ENCODE data around the gene NEO1. TPM values are rescaled to one million over a fixed set of nuclear protein-coding genes. Genes with fewer than 3 reads are reported as not detected.
"Not testable (repeated sequence)": the region's sequence is repeated elsewhere in the genome, so short reads cannot be mapped to it uniquely, and the experiment has no call there.

NEO1 gene
- total RNA-seq, 4 donors from 2014 or later, result 15.5 to 73.4 (median 24.0) TPM

DNA sequence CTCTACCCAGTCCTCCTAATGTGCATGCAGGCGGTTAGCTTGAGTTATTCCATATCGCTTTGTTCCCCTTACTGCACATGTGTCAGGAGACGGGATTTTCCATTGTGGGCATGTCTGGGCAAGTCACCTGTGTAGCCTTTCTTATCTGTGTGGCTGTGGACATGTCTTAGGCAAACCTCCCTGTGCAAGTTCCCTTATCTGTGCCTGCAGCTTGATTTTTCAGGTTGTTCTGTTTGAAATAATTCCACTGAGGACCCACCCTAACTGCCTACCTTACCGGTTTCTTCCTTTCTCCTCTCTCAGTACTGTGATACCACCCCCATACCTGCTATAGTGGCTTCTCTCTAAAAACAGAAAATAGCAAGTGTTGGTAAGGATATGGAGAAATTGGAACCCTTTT is 113.6 kb downstream of the NEO1 start:
- ATAC-seq (ENCODE audit: low FRiP score) (no peak), DNase-seq (ENCODE audit: low spot score) (no peak)
- TF ChIP-seq CTCF (IDR thresholded peaks at IDR 0.05), result no peak

DNA sequence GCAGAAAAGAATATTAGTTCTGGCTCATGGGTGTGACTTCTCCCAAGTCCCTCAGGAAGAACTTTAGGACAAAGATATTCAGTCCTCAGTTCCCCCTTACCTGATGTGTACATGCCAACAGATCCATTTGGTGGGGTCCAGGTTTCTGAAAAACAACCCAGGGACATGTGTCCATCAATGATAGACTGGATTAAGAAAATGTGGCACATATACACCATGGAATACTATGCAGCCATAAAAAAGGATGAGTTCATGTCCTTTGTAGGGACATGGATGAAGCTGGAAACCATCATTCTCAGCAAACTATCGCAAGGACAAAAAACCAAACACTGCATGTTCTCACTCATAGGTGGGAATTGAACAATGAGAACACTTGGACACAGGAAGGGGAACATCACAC is 114.4 kb downstream of the NEO1 start:
- ATAC-seq (ENCODE audit: low FRiP score); DNase-seq (ENCODE audit: low spot score): not testable (repeated sequence)

DNA sequence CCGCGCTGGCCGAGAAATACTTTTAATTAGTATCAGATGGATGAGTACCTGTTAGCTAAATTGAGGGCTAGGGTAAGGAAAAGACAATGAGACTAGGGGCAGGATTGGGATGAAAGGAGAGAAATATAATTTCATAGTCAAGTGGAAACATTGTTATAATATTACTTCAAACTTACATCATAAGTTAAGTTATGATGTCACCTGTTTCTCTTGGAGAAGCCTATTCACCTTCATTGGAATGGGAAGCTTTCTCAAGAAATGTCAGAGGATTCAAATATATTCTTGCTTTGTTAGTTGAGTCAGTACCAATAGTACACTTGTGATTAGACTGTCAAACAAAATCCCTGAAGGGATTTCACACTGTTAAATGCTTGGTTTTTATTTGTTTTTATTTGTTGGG is 116.2 kb downstream of the NEO1 start:
- no peak for TF ChIP-seq CTCF (IDR thresholded peaks at IDR 0.05)
- ATAC-seq (ENCODE audit: low FRiP score), result no peak
- no peak for DNase-seq (ENCODE audit: low spot score)

GRCh38 chr15:73171711-73172110 is 119.4 kb downstream of the NEO1 start:
- TF ChIP-seq CTCF (IDR thresholded peaks at IDR 0.05), result no peak
- ATAC-seq (ENCODE audit: low FRiP score), result no peak
- DNase-seq (ENCODE audit: low spot score), result no peak

DNA sequence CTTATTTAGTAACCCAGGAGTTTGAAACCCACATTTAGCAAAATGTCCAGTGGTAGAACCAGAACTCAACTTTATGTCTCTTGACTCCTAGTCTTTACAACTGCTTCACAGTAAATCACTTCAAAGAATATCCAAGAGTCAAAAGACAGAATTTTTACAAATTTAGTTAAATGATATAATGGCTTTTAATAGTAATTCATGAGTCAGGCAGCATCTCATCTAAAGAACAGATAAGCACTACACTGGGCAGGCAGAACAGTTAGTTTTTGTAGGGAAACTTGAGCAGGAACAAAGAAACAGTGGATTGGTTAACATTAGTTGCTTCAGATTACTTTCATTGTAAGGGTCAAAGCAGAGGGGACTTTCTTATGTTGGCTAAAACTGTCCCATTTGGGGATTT is 120.2 kb downstream of the NEO1 start:
- TF ChIP-seq CTCF (IDR thresholded peaks at IDR 0.05), result no peak

GRCh38 chr15:73174171-73174570 is 121.9 kb downstream of the NEO1 start:
- ATAC-seq (ENCODE audit: low FRiP score) (no peak), DNase-seq (ENCODE audit: low spot score) (no peak)
- no peak for TF ChIP-seq CTCF (IDR thresholded peaks at IDR 0.05)

More for the DNA sequence above, 120.2 kb downstream of the NEO1 start:
- no peak for DNase-seq (ENCODE audit: low spot score)
- no peak for ATAC-seq (ENCODE audit: low FRiP score)

- DNase-seq (ENCODE audit: low spot score) (no peak), ATAC-seq (ENCODE audit: low FRiP score) (no peak)
- TF ChIP-seq CTCF (IDR thresholded peaks at IDR 0.05), result no peak
Measured at GRCh38 chr15:73175382-73175781, 123.1 kb downstream of the NEO1 start.

DNA sequence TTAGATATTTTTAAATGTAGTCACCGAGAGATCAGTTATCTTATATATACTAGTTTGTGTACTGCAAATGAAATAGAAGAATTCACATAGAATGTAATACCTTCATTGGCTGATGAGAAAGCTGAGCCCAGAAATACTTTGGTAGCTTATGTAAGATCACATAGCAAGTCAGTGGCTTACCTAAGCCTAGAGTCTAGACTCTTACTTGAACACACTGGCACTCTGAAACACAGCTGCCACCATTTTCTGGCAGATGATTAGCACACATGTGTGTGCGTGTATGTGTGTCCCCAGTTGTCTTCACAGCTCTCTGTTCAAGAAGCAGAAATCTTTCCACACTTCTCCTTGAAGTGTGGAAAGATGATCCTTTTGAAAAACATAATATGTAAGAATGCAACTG is 124.3 kb downstream of the NEO1 start:
- no peak for TF ChIP-seq CTCF (IDR thresholded peaks at IDR 0.05)
- ATAC-seq (ENCODE audit: low FRiP score) (no peak), DNase-seq (ENCODE audit: low spot score) (no peak)
